Heart left ventricle (tissue), 16 donors: ENCODE measurements around the gene XYLT1. TPM values are rescaled to one million over a fixed set of nuclear protein-coding genes. Genes with fewer than 3 reads are reported as not detected.

Source experiments
- ATAC-seq, 4 donors: fragments of 200-7000 bp; cut with Tn5 transposase; one replicate each; pipeline ENCODE4 v1.9.1; 2020 to 2022; ENCODE audit warnings: moderate library complexity in 4 of 4, mild to moderate bottlenecking in 3 of 4, moderate number of reproducible peaks in 1 of 4
- DNase-seq, 5 donors: peaks; one replicate each; pipeline ENCODE4 v3.0.0-alpha.2; 2020
- H3K27ac ChIP-seq, 12 donors: fragments of 200-600 bp; sonication (generic) in 4 of 12; one replicate each; pipeline versions ENCODE4 v1.5.0 to v1.8.0; 2016 to 2022; ENCODE audit warnings: mild to moderate bottlenecking in 2 of 12
- H3K27me3 ChIP-seq, 9 donors: fragments of 200-600 bp; sonication (generic) in 2 of 9; one replicate each; pipeline versions ENCODE4 v1.5.1 to v1.8.0; 2016 to 2022; ENCODE audit warnings: mild to moderate bottlenecking in 3 of 9
- H3K36me3 ChIP-seq, 9 donors: fragments of 200-600 bp; sonication (generic) in 2 of 9; one replicate each; pipeline versions ENCODE4 v1.5.0 to v1.8.0; 2018 to 2022; ENCODE audit warnings: mild to moderate bottlenecking in 2 of 9
- H3K4me1 ChIP-seq, 12 donors: fragments of 200-600 bp; sonication (generic) in 4 of 12; one replicate each; pipeline versions ENCODE4 v1.5.0 to v1.8.0; 2016 to 2022; ENCODE audit warnings: mild to moderate bottlenecking in 3 of 12
- H3K4me3 ChIP-seq, 12 donors: fragments of 200-600 bp; sonication (generic) in 4 of 12; one replicate each; pipeline versions ENCODE4 v1.5.0 to v1.8.0; 2017 to 2022; ENCODE audit warnings: mild to moderate bottlenecking in 9 of 12, moderate library complexity in 4 of 12
- H3K9me3 ChIP-seq, 12 donors: fragments of 200-600 bp; sonication (generic) in 4 of 12; one replicate each; pipeline versions ENCODE4 v1.5.0 to v1.8.0; 2016 to 2022; ENCODE audit warnings: mild to moderate bottlenecking in 1 of 12
- POLR2A ChIP-seq, 2 donors: fragments of 450-650 bp; IDR thresholded peaks; one replicate each; pipeline ENCODE4 v1.6.1; 2017; ENCODE audit warnings: antibody characterized with exemption in 2 of 2, mild to moderate bottlenecking in 2 of 2, moderate library complexity in 2 of 2
- WGBS, 4 donors: extraction: QIAGEN DNeasy Blood & Tissue Kit in 2 of 4; methylation state at CpG; one replicate each; pipeline versions ENCODE4 v1.1.5 to v1.1.7; 2013 to 2018; 5-methylcytosine and 5-hydroxymethylcytosine counted together
- intact Hi-C, 10 donors: fragments of 100-400 bp; cut with DNase I; formaldehyde crosslinking; loops; one replicate each; pipeline versions ENCODE4 v1.11.1 to v1.14.2; 2022
- polyA plus RNA-seq, 2 donors: library from polyadenylated mRNA; stranded (reverse); fragments of 200-250 nt; gene quantifications; one replicate each; pipeline ENCODE4 v1.2.3, GENCODE V29; 2013
- total RNA-seq, 9 donors: library from RNA; depleted of rRNA in 2 of 9; stranded (reverse); fragments of >200 nt in 2 of 9; fragmentation: NEBNext Ultra II Directional in 3 of 9; extraction: Animal tissue kit (Norgen Biotek cat#: 25700) in 3 of 9; gene quantifications; one replicate each; pipeline versions ENCODE4 v1.1.0 to v1.2.4, GENCODE V29; 2016 to 2023
- TF ChIP-seq, protein P1 (sequence below), 12 donors: fragments of 200-600 bp; sonication (generic) in 4 of 12; IDR thresholded peaks; one replicate each; pipeline versions ENCODE4 v1.5.0 to v1.8.0; 2018 to 2022; ENCODE audit warnings: antibody characterized with exemption in 12 of 12, mild to moderate bottlenecking in 5 of 12
- donor health status: ischemic (EF 13 %, LVEDD 7.1; RV severe dilation, severe dysfunction).
- donor health status: healthy with polysubstance abuse.
- donor health status: DM: no; HTN: yes; CAD: no.
- donor health status: DM: no; HTN: no; CAD: no.
- donor health status: ischemic (EF 25% LVEDD 6.9; RV normal size, moderate dysfunction).
- donor health status: ischemic (EF 25% LVEDD 5.7; RV mildly dilated, moderate dysfunction).
- donor health status: healthy.
- donor health status: DM: yes; HTN: yes; CAD: no.
- donor health status: ischemic (EF 35%, LVEDD 5.7; RV mildly dilated, moderate dysfunction).
- donor health status: nonischemic (EF 11% LVEDD 7.7; RV severe dilation, severe dysfunction).
- donor health status: DM: yes; HTN: yes; CAD: no.
- donor health status: PGD.
- donor health status: ischemic (EF 29% LVEDD 5.4; RV normal size, mild dysfunction).
- donor health status: nonischemic (EF 23%, LVEDD 6.1; RV moderate dilation, normal function).

XYLT1 gene
- total and polyA plus RNA-seq, 11 donors, result 0.46 to 12.3 (median 2.4) TPM

DNA sequence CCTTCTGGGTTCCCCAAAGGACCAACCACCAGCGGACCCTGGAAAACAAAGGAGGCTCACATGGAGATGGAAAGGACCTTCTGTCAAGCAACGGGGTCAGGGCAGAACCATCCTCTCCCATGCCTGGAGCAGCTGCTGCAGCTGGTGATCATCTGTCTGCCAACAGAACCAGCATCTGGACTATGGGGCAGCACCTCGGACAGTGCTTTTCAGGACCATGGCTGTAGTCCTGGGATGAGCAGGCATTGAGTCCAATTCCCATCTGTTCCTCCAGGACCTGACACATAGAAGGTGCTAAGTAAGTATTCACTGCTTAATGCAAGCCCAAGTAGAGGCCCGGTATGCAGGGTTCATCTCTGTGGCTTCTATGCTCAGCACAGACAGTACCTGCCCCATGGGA is 304.7 kb downstream of the XYLT1 start:
- intact Hi-C loops, result no loop called here
- Histone ChIP-seq H3K4me1 (peaks cover 0 to 5% (median 0%) of the 10 kb centered on the region in 12 donors), H3K27me3 (no peaks in the 10 kb centered on the region), H3K36me3 (no peaks in the 10 kb centered on the region), H3K9me3 (no peaks in the 10 kb centered on the region), H3K27ac (no peak overlapping the region), H3K4me3 (no peak overlapping the region)
- TF ChIP-seq, protein P1, sequence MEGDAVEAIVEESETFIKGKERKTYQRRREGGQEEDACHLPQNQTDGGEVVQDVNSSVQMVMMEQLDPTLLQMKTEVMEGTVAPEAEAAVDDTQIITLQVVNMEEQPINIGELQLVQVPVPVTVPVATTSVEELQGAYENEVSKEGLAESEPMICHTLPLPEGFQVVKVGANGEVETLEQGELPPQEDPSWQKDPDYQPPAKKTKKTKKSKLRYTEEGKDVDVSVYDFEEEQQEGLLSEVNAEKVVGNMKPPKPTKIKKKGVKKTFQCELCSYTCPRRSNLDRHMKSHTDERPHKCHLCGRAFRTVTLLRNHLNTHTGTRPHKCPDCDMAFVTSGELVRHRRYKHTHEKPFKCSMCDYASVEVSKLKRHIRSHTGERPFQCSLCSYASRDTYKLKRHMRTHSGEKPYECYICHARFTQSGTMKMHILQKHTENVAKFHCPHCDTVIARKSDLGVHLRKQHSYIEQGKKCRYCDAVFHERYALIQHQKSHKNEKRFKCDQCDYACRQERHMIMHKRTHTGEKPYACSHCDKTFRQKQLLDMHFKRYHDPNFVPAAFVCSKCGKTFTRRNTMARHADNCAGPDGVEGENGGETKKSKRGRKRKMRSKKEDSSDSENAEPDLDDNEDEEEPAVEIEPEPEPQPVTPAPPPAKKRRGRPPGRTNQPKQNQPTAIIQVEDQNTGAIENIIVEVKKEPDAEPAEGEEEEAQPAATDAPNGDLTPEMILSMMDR (IDR thresholded peaks at IDR 0.05), result no peak
- no peak for TF ChIP-seq POLR2A (IDR thresholded peaks at IDR 0.05)
- ATAC-seq (no peak), DNase-seq (no peak)
- WGBS, 4 donors, result 69 to 89% (median 79%) methylated on average over 4 of the region's 4 CpGs

DNA sequence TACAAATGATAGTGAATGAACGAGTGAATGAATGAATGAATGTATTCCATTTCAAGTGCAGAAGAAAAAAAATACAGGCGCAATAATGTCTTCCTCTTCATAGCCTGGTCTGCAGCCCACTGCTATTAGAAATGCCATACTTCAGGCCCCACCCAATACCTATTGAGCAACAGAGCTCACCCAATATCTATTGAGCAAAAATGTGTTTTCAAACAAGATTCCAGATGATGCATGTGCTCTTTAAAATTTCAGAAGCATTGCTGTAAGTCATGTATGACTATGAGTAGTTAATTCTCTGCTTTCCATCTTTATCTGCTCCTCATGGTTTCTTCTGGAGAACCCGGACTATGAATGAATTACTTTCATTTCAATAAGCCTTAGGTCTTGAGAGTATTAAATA is 308.2 kb downstream of the XYLT1 start:
- intact Hi-C loops, result no loop called here
- H3K4me3 ChIP-seq, result no peak overlapping the region
- TF ChIP-seq POLR2A (IDR thresholded peaks at IDR 0.05), result no peak
- TF ChIP-seq, protein P1 (IDR thresholded peaks at IDR 0.05), result no peak
- H3K27ac ChIP-seq, result no peak overlapping the region
- no peak for DNase-seq
- H3K9me3 ChIP-seq, result no peaks in the 10 kb centered on the region
- no peak for ATAC-seq
- H3K4me1 ChIP-seq, result no peaks in the 10 kb centered on the region
- peaks cover 0 to 3% (median 0%) of the 10 kb centered on the region in 9 donors for H3K27me3 ChIP-seq
- no peaks in the 10 kb centered on the region for H3K36me3 ChIP-seq
- WGBS, 4 donors, result 86 to 92% (median 87%) methylated on average over 3 of the region's 3 CpGs

DNA sequence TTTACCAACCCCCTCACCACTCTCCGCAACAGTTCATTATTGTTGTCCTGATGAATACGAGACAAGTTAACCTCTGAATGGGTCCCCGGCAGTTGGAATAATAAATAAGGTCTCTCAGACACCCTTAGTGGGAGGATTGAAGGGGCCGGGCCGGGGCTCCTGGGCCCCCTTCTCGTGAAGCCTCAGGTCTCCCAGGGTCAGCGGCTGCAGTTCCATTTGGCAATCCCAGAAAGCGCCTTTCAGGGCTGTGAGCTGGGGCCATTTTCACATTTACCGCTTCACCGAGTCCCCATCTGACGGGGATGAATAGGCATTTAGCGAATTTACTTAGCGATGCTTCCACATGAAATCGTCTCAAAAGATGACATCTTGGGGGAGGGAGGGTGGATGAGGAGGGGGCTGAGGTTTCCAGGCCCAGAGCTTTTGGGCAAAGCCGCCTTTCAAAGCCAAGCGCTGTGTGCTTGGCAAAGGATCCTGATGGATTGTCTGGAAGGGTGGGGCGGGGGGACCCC is 309.8 kb downstream of the XYLT1 start:
- no peak for DNase-seq
- WGBS, 4 donors, result 66 to 80% (median 67%) methylated on average over 17 of the region's 17 CpGs
- Histone ChIP-seq H3K27ac (no peak overlapping the region), H3K4me1 (peaks cover 0 to under 1% (median 0%) of the 10 kb centered on the region in 12 donors), H3K36me3 (no peaks in the 10 kb centered on the region), H3K9me3 (no peaks in the 10 kb centered on the region), H3K27me3 (peaks cover 0 to 3% (median 0%) of the 10 kb centered on the region in 9 donors), H3K4me3 (no peak overlapping the region)
- TF ChIP-seq POLR2A (IDR thresholded peaks at IDR 0.05), result no peak
- TF ChIP-seq, protein P1 (IDR thresholded peaks at IDR 0.05), result no peak
- intact Hi-C loops, result no loop called here
- ATAC-seq, result no peak

DNA sequence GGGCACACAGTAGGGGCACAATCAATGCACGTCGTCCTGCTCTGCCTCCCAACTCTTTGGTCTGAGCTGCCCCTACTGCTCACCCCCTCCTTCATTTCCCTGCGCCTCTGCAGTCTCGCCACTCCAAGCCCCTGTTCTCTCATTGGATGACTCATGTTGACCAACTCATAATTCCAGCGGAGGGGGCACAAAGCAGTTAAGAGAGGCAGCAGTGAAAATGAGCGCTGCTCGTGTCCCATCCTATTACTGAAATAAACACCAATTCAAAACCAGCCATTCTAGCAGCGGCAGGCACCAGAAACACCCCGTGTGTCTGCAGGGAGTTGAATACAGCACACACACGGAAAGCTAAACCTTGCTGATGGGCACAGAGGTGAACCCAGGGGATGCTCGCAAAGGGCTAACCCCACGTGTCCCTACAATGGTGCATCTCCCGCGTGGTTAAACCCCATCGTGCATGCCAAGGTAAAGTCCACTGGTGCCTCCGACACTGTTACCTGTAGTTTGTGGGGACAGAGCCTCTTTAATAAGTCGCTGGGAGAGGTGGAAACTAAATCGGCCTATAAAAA is 310.4 kb downstream of the XYLT1 start:
- intact Hi-C loops, result no loop called here
- 61 to 66% (median 62%) methylated on average over 18 of the region's 18 CpGs for WGBS, 4 donors
- H3K27ac ChIP-seq, result no peak overlapping the region
- H3K9me3 ChIP-seq, result no peaks in the 10 kb centered on the region
- no peaks in the 10 kb centered on the region for H3K36me3 ChIP-seq
- DNase-seq, result no peak
- no peak for TF ChIP-seq POLR2A (IDR thresholded peaks at IDR 0.05)
- TF ChIP-seq, protein P1 (IDR thresholded peaks at IDR 0.05), result no peak
- no peak for ATAC-seq
- peaks cover 0 to 3% (median 0%) of the 10 kb centered on the region in 9 donors for H3K27me3 ChIP-seq
- H3K4me1 ChIP-seq, result peaks cover 0 to 6% (median 0%) of the 10 kb centered on the region in 12 donors
- no peak overlapping the region for H3K4me3 ChIP-seq
